ENCODE results near the gene DYNC1LI1. TPM values are rescaled to one million over a fixed set of nuclear protein-coding genes. Genes with fewer than 3 reads are reported as not detected.

DYNC1LI1 gene
- total RNA-seq, 1 donor, result 34.4 TPM

GRCh38 chr3:32577581-32578556, 7.2 kb upstream of the DYNC1LI1 start:
- Histone ChIP-seq H3K27ac (ENCODE audit: low read depth, low read length) (peak overlapping the region; percentile 15), H3K36me3 (ENCODE audit: insufficient read depth, low read length) (no peaks in the 10 kb centered on the region), H3K79me2 (ENCODE audit: insufficient read depth, low read length) (no peaks in the 10 kb centered on the region), H2AFZ (ENCODE audit: low read length) (peak overlapping the region; percentile 95), H3K9me3 (ENCODE audit: low read depth, low read length) (no peaks in the 10 kb centered on the region), H3K4me3 (ENCODE audit: insufficient read depth, low read length) (peak overlapping the region; percentile 66), H3K4me1 (ENCODE audit: insufficient read depth, low read length) (peaks cover 11% of the 10 kb centered on the region), H4K20me1 (ENCODE audit: insufficient read depth, low read length) (no peaks in the 10 kb centered on the region), H3K27me3 (ENCODE audit: insufficient read depth, low read length) (peaks cover 3% of the 10 kb centered on the region), H3K4me2 (ENCODE audit: insufficient read depth, low read length) (peak overlapping the region; percentile 81)
- no peak for TF ChIP-seq CTCF (IDR thresholded peaks at IDR 0.05; ENCODE audit: extremely low read depth, low read depth, low read length)
- DNase-seq (ENCODE audit: insufficient read length, low spot score, missing footprints), result peak; percentile 88

- Histone ChIP-seq H3K4me3 (ENCODE audit: insufficient read depth, low read length) (peak overlapping the region; percentile 66), H2AFZ (ENCODE audit: low read length) (peak overlapping the region; percentile 95), H3K79me2 (ENCODE audit: insufficient read depth, low read length) (no peaks in the 10 kb centered on the region), H3K9me3 (ENCODE audit: low read depth, low read length) (no peaks in the 10 kb centered on the region), H3K27ac (ENCODE audit: low read depth, low read length) (no peak overlapping the region), H4K20me1 (ENCODE audit: insufficient read depth, low read length) (no peaks in the 10 kb centered on the region), H3K27me3 (ENCODE audit: insufficient read depth, low read length) (no peaks in the 10 kb centered on the region), H3K36me3 (ENCODE audit: insufficient read depth, low read length) (no peaks in the 10 kb centered on the region), H3K4me1 (ENCODE audit: insufficient read depth, low read length) (peaks cover 11% of the 10 kb centered on the region), H3K4me2 (ENCODE audit: insufficient read depth, low read length) (peak overlapping the region; percentile 81)
- no peak for TF ChIP-seq CTCF (IDR thresholded peaks at IDR 0.05; ENCODE audit: extremely low read depth, low read depth, low read length)
- no peak for DNase-seq (ENCODE audit: insufficient read length, low spot score, missing footprints)
Measured at GRCh38 chr3:32577174-32577573, 6.5 kb upstream of the DYNC1LI1 start.

- H2AFZ ChIP-seq (ENCODE audit: low read length), result peak overlapping the region; percentile 54
- no peaks in the 10 kb centered on the region for H4K20me1 ChIP-seq (ENCODE audit: insufficient read depth, low read length)
- no peaks in the 10 kb centered on the region for H3K36me3 ChIP-seq (ENCODE audit: insufficient read depth, low read length)
- no peak for TF ChIP-seq CTCF (IDR thresholded peaks at IDR 0.05; ENCODE audit: extremely low read depth, low read depth, low read length)
- H3K27me3 ChIP-seq (ENCODE audit: insufficient read depth, low read length), result no peaks in the 10 kb centered on the region
- no peaks in the 10 kb centered on the region for H3K9me3 ChIP-seq (ENCODE audit: low read depth, low read length)
- no peak overlapping the region for H3K4me3 ChIP-seq (ENCODE audit: insufficient read depth, low read length)
- H3K4me2 ChIP-seq (ENCODE audit: insufficient read depth, low read length), result no peak overlapping the region
- H3K79me2 ChIP-seq (ENCODE audit: insufficient read depth, low read length), result no peaks in the 10 kb centered on the region
- H3K4me1 ChIP-seq (ENCODE audit: insufficient read depth, low read length), result peaks cover 16% of the 10 kb centered on the region
- DNase-seq (ENCODE audit: insufficient read length, low spot score, missing footprints), result peak; percentile 82
- H3K27ac ChIP-seq (ENCODE audit: low read depth, low read length), result no peak overlapping the region
Measured at GRCh38 chr3:32575451-32576113, 4.9 kb upstream of the DYNC1LI1 start.

GRCh38 chr3:32571192-32571485, 481 bp upstream of the DYNC1LI1 start:
- DNase-seq (ENCODE audit: insufficient read length, low spot score, missing footprints), result no peak
- Histone ChIP-seq H2AFZ (ENCODE audit: low read length) (peak overlapping the region; percentile 89), H3K9me3 (ENCODE audit: low read depth, low read length) (no peaks in the 10 kb centered on the region), H3K27me3 (ENCODE audit: insufficient read depth, low read length) (no peaks in the 10 kb centered on the region), H3K79me2 (ENCODE audit: insufficient read depth, low read length) (peaks cover 43% of the 10 kb centered on the region), H3K4me3 (ENCODE audit: insufficient read depth, low read length) (peak overlapping the region; percentile 80), H3K4me2 (ENCODE audit: insufficient read depth, low read length) (peak overlapping the region; percentile 93), H3K4me1 (ENCODE audit: insufficient read depth, low read length) (peaks cover 14% of the 10 kb centered on the region), H4K20me1 (ENCODE audit: insufficient read depth, low read length) (peaks cover 17% of the 10 kb centered on the region), H3K27ac (ENCODE audit: low read depth, low read length) (peak overlapping the region; percentile 90), H3K36me3 (ENCODE audit: insufficient read depth, low read length) (peaks cover 6% of the 10 kb centered on the region)
- no peak for TF ChIP-seq CTCF (IDR thresholded peaks at IDR 0.05; ENCODE audit: extremely low read depth, low read depth, low read length)

Measured in osteoblast (primary cell).